WTC11 (cell line): Measurements from ENCODE around the gene AGBL5.

Experiments used
- CREM ChIP-seq: sonication (generic); formaldehyde crosslinking; IDR thresholded peaks from 2 replicates; pipeline ENCODE4 v1.8.1; 2022; ENCODE audit warnings: mild to moderate bottlenecking, missing genetic modification reagents, moderate library complexity
- ETV6 ChIP-seq: sonication (generic); formaldehyde crosslinking; IDR thresholded peaks from 2 replicates; pipeline ENCODE4 v1.8.1; 2022; ENCODE audit warnings: mild to moderate bottlenecking, missing genetic modification reagents
- JUN ChIP-seq: sonication (generic); formaldehyde crosslinking; IDR thresholded peaks from 2 replicates; pipeline ENCODE4 v1.8.0; 2023; ENCODE audit warnings: mild to moderate bottlenecking, missing genetic modification reagents
- NR3C1 ChIP-seq: sonication (generic); formaldehyde crosslinking; conservative IDR thresholded peaks from 2 replicates; pipeline ENCODE4 v1.8.1; 2023; ENCODE audit warnings: low read depth, mild to moderate bottlenecking, missing genetic modification reagents
- ZNF263 ChIP-seq: sonication (generic); formaldehyde crosslinking; IDR thresholded peaks from 2 replicates; pipeline ENCODE4 v1.8.1; 2022; ENCODE audit warnings: low read depth, mild to moderate bottlenecking, moderate library complexity, missing genetic modification reagents
- TF ChIP-seq, protein P1 (sequence below): fragments of 200-600 bp; IDR thresholded peaks from 2 replicates; pipeline ENCODE4 v1.8.0; 2022; ENCODE audit warnings: antibody characterized with exemption
- TF ChIP-seq, protein P2 (sequence below): sonication (generic); formaldehyde crosslinking; IDR thresholded peaks from 2 replicates; pipeline ENCODE4 v1.8.1; 2022; ENCODE audit warnings: low read depth, mild to moderate bottlenecking, moderate library complexity, missing genetic modification reagents, borderline replicate concordance
- TF ChIP-seq, protein P3 (sequence below): sonication (generic); formaldehyde crosslinking; IDR thresholded peaks from 2 replicates; pipeline ENCODE4 v1.8.0; 2023; ENCODE audit warnings: missing genetic modification reagents, mild to moderate bottlenecking, borderline replicate concordance
- TF ChIP-seq, protein P4 (sequence below): sonication (generic); formaldehyde crosslinking; IDR thresholded peaks from 2 replicates; pipeline ENCODE4 v1.8.1; 2023; ENCODE audit warnings: mild to moderate bottlenecking, missing genetic modification reagents, moderate library complexity
- TF ChIP-seq, protein P5 (sequence below): sonication (generic); formaldehyde crosslinking; IDR thresholded peaks from 2 replicates; pipeline ENCODE4 v1.8.0; 2022; ENCODE audit warnings: mild to moderate bottlenecking, missing genetic modification reagents
- TF ChIP-seq, protein P6 (sequence below): sonication (generic); formaldehyde crosslinking; IDR thresholded peaks from 2 replicates; pipeline ENCODE4 v1.8.1; 2023; ENCODE audit warnings: mild to moderate bottlenecking, moderate library complexity, missing genetic modification reagents
- TF ChIP-seq, protein P7 (sequence below): fragments of 250-450 bp; sonication (Bioruptor Pico); IDR thresholded peaks from 2 replicates; pipeline ENCODE4 v1.9.0; 2021; ENCODE audit warnings: mild to moderate bottlenecking

DNA sequence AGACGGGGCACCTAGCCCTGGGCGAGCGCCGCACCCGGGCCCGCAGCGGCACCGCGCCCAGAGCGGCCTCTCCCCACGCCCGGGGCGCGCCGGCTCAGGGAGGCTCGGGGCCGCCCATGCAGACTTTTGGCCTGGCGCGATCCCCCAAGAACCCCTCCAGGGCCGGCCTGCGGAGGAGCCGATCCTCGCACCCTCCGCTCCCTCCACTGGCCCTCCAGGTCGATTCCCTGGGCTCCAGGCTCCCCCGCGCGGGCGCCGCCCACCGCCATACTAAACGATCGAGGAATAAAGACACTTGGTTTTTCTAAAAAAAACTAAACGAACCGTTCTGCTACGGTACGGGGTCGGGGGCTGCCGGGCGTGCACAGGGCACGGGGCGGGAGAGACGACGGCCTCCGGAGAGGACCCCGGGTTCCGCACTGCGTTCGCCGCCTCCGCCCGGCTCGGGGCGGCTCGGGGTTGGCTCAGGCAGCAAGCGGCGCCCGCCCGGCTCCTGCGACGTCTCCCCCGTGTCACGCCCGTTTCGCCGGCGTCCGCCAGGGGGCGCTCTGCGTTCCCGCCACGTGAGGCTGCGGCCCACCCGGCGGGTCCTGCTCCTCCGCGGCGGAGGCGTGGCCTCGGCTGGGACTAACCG lies 34.7 kb downstream of the AGBL5 start:
- no peak for TF ChIP-seq NR3C1
- TF ChIP-seq, protein P1, sequence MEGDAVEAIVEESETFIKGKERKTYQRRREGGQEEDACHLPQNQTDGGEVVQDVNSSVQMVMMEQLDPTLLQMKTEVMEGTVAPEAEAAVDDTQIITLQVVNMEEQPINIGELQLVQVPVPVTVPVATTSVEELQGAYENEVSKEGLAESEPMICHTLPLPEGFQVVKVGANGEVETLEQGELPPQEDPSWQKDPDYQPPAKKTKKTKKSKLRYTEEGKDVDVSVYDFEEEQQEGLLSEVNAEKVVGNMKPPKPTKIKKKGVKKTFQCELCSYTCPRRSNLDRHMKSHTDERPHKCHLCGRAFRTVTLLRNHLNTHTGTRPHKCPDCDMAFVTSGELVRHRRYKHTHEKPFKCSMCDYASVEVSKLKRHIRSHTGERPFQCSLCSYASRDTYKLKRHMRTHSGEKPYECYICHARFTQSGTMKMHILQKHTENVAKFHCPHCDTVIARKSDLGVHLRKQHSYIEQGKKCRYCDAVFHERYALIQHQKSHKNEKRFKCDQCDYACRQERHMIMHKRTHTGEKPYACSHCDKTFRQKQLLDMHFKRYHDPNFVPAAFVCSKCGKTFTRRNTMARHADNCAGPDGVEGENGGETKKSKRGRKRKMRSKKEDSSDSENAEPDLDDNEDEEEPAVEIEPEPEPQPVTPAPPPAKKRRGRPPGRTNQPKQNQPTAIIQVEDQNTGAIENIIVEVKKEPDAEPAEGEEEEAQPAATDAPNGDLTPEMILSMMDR: peak; percentile 98
- TF ChIP-seq, protein P2, sequence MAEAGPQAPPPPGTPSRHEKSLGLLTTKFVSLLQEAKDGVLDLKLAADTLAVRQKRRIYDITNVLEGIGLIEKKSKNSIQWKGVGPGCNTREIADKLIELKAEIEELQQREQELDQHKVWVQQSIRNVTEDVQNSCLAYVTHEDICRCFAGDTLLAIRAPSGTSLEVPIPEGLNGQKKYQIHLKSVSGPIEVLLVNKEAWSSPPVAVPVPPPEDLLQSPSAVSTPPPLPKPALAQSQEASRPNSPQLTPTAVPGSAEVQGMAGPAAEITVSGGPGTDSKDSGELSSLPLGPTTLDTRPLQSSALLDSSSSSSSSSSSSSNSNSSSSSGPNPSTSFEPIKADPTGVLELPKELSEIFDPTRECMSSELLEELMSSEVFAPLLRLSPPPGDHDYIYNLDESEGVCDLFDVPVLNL: peak; percentile 92
- TF ChIP-seq, protein P3, sequence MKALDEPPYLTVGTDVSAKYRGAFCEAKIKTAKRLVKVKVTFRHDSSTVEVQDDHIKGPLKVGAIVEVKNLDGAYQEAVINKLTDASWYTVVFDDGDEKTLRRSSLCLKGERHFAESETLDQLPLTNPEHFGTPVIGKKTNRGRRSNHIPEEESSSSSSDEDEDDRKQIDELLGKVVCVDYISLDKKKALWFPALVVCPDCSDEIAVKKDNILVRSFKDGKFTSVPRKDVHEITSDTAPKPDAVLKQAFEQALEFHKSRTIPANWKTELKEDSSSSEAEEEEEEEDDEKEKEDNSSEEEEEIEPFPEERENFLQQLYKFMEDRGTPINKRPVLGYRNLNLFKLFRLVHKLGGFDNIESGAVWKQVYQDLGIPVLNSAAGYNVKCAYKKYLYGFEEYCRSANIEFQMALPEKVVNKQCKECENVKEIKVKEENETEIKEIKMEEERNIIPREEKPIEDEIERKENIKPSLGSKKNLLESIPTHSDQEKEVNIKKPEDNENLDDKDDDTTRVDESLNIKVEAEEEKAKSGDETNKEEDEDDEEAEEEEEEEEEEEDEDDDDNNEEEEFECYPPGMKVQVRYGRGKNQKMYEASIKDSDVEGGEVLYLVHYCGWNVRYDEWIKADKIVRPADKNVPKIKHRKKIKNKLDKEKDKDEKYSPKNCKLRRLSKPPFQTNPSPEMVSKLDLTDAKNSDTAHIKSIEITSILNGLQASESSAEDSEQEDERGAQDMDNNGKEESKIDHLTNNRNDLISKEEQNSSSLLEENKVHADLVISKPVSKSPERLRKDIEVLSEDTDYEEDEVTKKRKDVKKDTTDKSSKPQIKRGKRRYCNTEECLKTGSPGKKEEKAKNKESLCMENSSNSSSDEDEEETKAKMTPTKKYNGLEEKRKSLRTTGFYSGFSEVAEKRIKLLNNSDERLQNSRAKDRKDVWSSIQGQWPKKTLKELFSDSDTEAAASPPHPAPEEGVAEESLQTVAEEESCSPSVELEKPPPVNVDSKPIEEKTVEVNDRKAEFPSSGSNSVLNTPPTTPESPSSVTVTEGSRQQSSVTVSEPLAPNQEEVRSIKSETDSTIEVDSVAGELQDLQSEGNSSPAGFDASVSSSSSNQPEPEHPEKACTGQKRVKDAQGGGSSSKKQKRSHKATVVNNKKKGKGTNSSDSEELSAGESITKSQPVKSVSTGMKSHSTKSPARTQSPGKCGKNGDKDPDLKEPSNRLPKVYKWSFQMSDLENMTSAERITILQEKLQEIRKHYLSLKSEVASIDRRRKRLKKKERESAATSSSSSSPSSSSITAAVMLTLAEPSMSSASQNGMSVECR (CRISPR knock-in tag): no peak
- no peak for TF ChIP-seq JUN
- TF ChIP-seq ETV6 (CRISPR knock-in tag): no peak
- TF ChIP-seq, protein P4, sequence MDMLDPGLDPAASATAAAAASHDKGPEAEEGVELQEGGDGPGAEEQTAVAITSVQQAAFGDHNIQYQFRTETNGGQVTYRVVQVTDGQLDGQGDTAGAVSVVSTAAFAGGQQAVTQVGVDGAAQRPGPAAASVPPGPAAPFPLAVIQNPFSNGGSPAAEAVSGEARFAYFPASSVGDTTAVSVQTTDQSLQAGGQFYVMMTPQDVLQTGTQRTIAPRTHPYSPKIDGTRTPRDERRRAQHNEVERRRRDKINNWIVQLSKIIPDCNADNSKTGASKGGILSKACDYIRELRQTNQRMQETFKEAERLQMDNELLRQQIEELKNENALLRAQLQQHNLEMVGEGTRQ: peak; percentile 87
- TF ChIP-seq, protein P5, sequence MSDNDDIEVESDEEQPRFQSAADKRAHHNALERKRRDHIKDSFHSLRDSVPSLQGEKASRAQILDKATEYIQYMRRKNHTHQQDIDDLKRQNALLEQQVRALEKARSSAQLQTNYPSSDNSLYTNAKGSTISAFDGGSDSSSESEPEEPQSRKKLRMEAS: no peak; the same call in 1 of the 2 replicates
- no peak for TF ChIP-seq CREM (CRISPR knock-in tag)
- TF ChIP-seq, protein P6, sequence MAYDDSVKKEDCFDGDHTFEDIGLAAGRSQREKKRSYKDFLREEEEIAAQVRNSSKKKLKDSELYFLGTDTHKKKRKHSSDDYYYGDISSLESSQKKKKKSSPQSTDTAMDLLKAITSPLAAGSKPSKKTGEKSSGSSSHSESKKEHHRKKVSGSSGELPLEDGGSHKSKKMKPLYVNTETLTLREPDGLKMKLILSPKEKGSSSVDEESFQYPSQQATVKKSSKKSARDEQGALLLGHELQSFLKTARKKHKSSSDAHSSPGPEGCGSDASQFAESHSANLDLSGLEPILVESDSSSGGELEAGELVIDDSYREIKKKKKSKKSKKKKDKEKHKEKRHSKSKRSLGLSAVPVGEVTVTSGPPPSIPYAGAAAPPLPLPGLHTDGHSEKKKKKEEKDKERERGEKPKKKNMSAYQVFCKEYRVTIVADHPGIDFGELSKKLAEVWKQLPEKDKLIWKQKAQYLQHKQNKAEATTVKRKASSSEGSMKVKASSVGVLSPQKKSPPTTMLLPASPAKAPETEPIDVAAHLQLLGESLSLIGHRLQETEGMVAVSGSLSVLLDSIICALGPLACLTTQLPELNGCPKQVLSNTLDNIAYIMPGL (CRISPR knock-in tag): peak; percentile 90; the same call in 1 of the 2 replicates
- TF ChIP-seq, protein P7, sequence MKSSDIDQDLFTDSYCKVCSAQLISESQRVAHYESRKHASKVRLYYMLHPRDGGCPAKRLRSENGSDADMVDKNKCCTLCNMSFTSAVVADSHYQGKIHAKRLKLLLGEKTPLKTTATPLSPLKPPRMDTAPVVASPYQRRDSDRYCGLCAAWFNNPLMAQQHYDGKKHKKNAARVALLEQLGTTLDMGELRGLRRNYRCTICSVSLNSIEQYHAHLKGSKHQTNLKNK (CRISPR knock-in tag): no peak
- TF ChIP-seq ZNF263: 0 out of 2 replicates have a peak, but pooled peaks have one; percentile 26
